ENCODE measurements around the gene MYO1E.

MYO1E gene

DNA sequence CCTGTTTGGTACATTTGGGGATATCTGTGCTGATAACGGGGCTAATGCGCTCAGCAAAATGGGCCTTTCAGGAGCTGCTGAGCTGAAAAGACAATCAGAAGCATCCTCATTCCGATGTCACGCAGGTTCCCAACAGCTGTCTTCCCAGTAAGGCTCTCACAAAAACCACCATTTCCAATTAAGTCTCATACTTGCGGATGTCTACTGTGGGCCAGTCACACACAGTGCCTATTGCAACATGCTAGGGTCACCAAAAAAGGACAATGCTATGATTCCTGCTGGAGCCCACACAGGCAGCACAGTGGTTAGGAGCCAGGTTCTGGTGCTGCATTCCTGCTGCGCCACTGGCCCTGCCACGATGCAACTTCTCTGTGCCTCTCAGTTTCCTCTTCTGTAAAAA lies 182.4 kb downstream of the MYO1E start:
- no peak for DNase-seq (ENCODE audit: low spot score)

DNA sequence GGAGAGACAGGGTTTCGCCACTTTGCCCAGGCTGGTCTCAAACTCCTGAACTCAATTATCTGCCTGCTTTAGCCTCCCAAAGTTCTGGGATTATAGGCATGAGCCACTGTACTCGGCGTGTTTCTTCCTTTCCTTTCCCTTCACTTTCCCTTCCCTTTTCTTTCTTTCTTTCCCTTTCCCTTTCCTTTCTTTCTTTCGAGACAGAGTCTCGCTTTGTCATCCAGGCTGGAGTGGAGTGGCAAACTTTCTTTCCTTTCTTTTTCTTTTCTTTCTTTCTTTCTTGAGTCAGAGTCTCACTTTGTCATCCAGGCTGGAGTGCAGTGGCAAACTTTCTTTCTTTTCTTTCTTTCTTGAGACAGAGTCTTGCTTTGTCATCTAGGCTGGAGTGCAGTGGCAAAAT lies 183.4 kb downstream of the MYO1E start:
- DNase-seq (ENCODE audit: low spot score): no peak

DNA sequence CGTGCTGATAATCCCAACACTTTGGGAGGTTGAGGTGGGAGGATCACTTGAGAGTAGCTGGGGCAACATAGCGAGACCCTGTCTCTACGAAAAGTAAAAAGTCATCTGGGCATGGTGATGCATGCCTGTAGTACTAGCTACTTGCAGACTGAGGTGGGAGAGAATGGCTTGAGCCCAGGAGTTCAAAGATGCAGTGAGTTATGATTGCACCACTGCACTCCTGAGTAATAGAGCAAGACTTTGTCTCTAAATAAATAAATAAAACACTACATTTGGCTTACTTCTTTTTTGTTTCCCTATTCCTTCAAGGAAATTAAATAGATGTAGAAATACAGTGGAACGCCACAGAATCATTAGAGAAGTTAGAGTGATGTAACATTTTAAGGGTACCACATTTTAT lies 186.2 kb downstream of the MYO1E start:
- DNase-seq (ENCODE audit: low spot score): peak; percentile 30

DNA sequence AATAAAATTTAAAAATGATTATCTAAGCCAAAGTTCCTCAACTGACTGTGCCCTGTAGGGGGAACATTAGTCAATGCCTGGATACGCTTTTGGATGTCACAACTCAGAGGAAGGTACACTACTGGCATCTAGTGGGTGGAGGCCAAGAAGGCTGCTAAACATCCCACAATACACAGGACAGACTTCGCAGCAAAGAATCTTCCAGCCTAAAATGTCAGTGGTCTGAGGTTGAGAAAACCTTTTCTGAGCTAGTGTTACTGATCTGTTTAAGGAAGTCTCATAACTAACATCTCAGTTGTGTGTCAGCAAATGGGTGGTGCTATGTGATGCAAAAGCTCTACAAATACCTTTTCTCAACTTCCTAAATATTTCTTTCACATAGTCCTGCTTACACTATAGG lies 186.9 kb downstream of the MYO1E start:
- no peak for DNase-seq (ENCODE audit: low spot score)

DNA sequence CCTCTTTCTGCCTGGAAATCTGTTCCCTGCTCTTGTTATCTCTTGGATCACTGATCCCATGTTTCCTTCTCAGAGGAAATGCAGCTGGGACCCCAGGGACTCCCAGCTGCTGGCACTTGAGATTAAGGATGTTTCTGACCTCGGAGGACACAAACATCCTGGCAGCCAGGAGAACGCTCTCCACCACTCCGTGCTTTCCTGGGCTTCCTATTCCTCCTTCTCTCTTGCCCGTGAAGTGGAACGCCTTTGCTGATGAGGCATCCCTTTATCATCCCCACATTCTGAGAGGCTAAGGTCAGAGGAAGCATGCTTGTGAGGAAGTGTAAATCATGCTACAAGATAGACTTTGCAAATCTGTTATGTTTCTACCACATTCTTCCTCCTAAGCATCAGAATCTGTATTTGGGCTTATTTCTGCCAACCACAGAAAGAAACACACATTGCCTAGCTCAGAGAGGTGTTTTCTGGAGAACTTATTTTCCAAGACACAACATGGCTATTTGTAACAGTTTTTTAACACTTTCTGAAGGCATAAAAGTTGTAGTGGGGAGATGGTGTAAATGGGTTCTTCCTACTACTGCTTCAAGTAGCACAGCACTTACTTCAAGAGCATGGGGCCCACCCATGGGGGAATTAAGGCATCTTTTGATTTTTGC lies 191.6 kb downstream of the MYO1E start:
- peak; percentile 90 for DNase-seq (ENCODE audit: low spot score)

DNA sequence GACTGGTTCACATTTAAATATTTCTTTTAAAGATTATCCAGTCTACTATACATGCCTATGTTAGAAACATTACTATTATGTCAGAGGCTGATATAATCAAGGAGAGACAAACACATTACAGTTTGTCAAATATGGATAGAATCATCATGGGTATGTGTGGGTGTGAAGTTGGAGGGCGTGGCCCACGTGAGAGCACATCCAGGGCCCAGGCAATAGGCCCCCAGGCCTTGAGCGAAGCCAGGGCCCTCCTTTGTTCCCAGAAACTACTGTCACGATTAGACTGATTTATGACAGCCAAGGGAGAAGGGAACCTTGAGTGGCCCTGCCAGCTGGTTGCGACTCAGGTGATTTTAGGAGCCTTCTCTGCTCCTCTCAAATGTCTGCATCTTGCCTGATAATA lies 193.0 kb downstream of the MYO1E start:
- DNase-seq (ENCODE audit: low spot score): no peak

DNA sequence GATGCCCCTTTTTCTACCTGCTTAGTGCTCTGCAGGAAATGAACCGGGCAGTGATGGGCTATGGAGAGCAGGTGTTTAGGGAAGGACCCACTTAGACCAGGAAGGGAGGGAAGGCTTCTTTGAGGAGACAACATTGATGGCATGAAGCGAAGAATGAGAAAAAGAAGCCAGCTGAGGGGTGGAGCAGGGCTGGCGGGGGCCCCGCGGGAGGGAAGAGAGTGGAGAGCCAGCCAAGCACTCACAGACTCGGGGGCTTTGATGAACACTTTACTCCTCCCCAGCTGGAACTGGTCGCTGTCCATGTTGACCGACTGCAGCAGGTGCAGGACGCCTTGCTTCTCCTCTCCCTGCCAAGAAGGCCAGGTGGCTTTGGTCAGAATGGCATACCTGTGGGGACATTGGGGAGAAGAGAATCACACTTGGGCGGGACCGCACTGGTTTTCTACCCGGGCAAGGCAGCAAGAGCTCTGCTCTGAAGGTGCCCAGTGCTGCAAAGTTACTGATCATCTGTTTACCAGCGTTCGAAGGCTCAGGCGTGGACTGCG lies 194.4 kb downstream of the MYO1E start:
- DNase-seq (ENCODE audit: low spot score): no peak

DNA sequence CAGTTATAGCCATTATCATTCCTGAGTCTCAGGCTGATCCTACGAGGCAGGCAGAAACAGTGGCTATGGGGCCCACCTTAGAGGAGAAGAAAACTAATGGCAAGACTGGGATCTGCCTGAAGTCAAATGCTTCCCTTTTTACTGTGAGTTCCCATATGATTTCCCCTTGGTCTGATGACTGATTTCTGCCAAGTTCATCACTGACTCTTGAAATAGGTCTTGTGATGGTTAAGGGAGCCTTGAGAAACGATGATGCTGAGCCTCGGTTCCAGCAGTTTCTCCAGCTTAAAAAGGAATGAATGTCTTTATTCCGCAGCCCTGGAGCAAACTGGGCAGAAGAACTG lies 195.4 kb downstream of the MYO1E start:
- DNase-seq (ENCODE audit: low spot score): no peak

DNA sequence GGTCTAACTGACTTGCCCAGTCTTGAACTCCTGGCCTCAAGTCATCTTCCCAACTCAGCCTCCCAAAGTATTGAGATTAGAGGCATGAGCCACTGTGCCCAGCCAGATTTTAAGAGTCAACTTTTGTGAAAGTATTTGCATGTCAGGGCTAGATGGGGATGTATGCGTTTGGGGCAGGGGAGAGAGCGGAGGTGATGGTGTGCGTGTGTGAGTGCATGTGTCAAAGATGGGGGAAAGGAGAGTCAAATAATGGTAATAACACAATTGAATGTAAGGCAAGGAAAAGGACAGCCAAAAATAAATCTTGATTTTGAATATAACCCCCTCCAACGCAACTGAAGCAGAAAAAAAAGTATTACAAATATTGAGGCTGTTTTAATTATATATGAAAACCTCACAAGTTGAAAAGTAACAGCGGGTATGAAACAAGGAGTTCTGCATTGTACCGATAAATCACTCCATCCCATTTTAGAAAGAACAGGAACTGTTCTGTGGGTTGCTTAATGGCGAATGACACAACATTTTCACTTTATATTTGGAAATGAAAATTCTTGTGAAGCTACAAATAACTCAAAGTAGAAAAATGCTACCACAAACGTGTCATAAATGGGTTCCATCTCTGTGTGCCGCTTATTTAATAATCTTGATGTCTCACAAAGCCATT lies 195.9 kb downstream of the MYO1E start:
- DNase-seq (ENCODE audit: low spot score): no peak

DNA sequence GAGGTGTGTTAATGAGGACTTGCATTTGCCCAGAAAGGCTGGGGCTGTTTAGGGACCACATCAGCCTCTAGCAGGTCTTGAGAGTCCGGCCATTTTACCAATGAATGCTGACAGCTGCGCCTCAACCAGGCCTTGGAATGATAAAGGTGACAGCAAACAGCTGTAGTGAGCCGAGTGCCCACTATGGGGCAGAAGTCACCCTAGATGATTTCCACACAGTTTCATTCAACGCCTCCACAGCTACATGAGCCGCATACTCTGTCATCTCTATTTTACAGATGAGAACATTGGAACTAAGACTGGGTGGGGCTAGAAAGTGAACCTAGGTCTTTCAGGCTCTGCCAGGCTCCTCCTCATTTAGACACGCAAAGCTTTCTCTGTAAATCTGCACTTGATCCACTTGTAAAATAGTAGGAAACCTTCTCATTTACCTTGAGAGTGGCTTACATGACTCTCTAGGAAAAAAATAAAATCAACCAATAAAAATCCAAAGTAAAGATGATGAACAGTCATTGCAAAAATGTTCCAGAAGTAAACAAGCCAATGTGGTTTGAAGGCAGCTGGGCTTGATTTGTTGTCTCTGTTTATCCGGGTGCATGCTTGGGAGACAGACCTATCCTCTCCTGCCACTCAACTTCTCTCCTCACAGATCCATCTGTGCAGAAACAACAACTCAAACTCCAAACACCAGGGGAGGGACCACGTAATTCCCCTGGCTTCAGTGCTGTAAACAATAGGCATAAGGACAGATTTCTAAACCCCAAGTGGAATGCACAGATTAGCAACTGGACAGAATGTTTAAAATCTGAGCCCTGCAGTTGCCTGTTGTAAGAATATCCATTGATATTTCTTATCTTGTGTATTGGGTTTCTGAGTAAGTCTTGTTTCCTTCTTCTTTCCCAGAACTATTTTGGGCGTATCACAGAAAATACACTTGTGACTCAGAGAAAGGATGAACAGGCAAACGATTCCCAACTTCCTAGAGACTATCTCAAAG lies 197.5 kb downstream of the MYO1E start:
- DNase-seq (ENCODE audit: low spot score): peak; percentile 79

DNA sequence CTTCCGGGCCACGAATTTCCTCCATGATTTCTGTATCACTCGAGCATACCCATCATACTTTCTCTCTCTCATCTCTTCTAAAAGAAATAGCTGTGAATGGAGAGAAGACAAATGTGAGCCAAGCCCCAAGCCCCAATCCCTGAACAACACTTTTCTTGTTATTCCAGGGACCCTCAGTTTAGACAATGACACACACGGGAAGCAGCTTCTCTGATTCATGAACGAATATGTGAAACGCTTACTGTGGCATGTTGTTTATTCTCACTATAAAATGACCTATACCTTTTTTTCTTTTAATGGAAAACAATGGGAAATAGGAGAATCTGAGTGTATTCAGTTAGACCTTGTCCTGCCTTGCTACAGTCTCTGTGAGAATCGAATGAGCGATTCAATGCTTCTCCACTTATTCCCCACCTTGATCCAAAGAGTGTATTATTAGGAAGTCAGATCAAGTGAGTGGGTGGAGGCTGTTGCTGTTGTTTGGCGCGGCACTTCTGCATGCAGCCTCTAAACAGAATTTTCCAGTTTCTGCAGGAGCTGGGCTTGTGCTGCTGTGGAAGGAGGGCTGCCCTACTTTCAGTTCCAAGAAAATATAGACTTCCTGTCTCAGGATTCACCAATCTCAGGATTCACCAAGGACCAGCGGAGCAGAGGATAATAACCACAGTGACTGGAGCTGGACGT lies 198.4 kb downstream of the MYO1E start:
- DNase-seq (ENCODE audit: low spot score): no peak

DNA sequence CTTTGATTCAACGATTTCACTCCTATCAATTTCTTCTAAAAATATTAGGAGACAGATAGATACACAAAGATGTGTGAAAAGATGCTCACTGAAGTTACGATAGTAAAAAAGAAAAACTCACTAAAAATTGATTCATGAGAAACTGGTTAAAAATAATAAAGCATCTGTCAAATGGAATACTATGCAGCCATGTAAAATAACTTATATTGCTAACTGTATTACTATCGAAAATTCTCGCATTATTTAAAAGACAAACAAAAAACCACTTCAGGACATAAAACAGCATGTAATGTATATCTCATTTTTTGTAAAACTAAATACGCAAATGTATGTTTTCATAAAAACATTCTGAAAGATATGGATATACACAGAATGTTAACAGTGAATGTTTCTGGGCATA lies 199.5 kb downstream of the MYO1E start:
- no peak for DNase-seq (ENCODE audit: low spot score)

DNA sequence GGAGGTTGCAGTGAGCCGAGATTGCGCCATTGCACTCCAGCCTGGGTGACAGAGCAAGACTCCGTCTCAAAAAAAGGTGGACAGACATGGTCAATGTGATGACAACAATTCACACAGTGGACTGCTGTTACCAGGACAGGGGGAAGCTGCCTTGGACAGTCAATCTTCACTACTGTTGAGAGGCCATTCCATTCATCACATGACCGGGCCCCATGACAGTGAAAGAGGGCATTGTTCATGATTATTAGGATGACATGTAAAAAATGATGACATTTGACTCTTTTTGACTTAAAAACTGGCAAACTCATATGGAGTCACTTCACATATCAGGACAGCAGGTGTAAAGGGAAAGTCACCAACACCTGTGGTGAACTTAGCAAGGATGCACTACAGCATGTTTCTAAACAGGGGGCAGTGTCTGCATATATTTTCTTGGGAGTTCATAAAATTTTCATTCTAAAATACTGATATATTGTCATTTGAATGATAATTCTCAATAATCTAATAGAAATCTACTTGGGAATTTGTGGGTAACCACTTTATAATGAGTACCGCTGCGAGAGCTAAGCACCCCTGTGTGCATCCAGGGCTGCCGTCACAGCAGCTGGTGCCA lies 200.3 kb downstream of the MYO1E start:
- DNase-seq (ENCODE audit: low spot score): no peak

DNA sequence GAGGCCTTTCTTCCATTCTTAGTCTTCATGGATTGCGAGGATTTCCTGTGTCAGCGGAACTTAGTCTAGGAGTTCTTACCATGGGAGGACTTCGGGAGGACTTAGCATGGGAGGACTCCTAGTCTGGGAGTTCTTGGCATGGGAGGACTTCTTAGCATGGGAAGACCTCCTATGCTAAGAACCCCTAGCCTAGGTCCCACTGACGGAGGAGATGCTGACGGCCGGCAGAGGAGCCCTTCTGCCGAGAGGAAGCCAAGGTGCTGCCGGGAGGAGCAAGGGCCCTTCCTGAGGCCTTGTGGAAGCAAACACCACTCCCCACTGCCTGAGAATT lies 201.6 kb downstream of the MYO1E start:
- DNase-seq (ENCODE audit: low spot score): no peak

DNA sequence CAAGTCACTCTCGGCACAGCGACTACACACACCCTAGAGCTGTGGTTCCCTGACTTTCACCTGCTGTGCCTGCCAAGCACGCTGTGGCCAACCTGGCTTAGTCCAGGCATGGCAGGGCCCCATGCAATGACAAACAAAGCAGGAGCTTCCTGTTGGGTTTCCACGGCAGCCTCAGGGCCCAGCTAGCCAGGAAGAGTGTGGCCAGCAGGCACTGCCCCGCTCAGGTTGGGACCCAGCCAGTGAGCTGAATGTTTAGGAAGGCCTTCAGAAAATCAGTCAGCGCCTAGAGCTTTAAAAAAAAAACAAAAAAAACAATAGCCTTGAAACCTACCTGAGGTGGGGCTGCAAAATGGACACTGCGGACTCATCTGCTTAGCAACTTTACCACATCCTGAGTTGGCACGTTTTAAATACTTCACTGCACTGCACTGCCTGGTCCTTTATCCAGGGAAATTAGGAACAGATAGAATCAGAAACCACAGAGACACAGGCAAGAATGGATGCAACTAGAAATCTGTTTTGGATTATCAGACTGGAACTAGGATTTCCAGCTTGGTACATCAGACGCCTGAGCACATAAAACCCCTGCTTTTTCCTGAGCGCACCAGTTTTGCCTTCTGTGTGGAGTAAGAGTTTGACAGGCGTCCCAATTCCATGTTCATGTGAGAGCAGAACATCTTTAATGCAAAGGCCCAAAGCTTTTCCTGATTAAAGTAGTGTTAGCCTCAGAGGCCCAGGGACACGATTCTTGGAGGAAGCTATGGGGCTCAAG lies 202.2 kb downstream of the MYO1E start:
- peak; percentile 92 for DNase-seq (ENCODE audit: low spot score)

DNA sequence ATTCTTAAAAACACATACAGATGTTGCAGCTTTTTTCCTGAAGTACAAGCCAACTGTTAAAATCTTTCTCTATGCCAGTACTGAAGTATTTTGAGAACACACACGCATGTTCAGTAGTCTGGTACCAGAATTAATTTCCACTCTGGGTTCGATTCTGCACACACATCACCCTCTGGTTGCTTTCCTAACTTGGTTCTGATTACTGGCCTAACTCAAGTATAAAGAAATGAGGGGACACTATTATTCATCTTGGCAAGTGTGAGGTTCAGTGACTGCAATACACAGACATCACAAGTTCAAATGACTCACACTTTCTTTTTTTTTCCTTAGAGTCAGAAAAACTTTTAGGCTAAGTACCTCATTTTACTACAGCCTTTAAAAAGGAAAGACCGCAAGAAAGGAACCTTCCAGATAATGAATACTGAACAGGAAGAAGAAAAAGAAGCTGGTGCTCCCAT lies 203.4 kb downstream of the MYO1E start:
- peak; percentile 80 for DNase-seq (ENCODE audit: low spot score)

DNA sequence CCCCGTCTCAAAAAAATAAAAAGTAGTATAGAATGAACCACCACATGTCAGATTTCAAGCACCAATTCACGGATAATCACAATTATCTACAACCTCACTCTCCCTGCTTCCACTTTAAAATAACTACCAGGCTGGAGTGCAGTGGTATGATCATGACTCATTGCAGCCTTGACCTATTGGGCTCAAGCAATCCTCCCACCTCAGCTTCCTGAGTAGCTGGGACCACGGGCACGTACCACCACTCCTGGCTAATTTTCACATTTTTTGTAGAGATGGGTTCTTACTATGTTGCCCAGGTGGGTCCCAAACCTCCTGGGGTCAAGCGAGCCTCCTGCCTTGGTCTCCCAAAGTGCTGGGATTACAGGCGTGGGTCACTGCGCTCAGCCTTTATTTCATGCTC lies 204.1 kb downstream of the MYO1E start:
- DNase-seq (ENCODE audit: low spot score): peak; percentile 69

DNA sequence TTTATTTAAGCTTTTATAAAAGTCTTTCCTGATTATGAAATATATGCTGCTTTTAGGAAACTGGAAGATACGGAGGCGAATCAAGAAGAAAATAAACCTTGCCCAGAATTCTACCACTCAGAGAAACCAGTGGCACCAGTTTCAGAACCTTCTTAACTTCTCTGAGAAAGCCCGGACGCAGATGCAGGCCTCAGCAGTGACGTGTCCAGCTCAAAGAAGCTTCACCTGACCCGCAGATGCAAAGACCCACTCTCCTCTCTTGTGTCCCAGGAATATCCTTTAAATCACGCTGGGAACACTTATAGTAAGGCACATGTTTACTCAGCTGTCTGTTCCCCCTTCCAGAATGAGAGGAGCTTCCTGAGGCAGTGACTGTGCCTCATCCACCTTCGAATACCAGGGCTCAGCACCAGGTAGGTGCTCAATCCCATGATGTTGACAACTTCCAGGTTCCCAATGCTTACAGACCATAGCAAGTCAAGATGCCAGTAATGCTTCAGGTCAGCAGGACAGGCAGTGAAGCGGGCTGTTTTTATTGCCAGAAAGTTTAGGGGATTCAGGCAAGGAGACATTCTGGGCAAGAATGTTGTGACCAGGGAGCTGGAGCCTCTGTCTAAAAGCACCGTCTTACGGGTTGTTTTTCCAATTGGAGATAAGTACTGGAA lies 205.9 kb downstream of the MYO1E start:
- DNase-seq (ENCODE audit: low spot score): peak; percentile 17

DNA sequence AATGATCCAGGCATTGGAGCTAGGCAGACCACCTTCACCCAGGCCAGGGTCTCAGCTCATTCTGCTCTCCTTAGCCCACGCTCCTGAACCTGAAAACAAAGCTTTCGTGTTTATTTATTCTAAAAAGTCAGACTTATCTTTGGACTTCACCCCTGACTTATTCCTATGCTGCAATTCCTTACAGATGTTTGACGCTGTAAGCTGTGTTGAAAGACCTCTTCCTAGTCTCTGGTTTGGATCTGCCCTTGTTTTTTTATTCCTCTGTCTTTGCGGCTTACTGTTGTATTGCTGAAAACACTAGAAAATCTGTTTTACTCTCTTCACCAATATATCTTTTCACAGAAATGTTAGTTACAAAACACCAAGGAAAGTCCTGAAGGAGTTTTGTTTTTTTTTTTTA lies 206.5 kb downstream of the MYO1E start:
- DNase-seq (ENCODE audit: low spot score): no peak

DNA sequence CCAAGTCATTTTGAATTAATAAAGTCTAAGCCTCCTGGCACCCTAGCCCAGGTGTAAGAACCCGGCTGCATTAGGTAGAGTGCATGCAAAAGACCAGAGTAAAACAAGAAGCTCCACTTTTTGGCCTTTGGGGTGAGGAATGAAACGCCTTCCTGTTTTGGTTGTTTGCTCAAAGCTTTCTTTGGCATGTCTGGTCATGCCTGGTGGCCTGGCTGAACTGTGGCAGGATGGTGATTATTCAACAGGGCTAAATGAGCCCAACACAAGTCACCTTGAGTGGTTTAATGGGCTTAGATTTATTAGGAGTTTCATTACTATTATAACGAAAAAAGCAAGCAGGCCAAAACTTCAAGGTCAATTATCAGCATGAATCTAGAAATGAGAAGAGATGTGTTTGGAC lies 206.9 kb downstream of the MYO1E start:
- peak; percentile 48 for DNase-seq (ENCODE audit: low spot score)

Data from kidney tubule cell (primary cell).